KOPT-K1 (cell line): ENCODE measurements around the gene AKTIP.

Source experiments
- H3K27ac ChIP-seq: fragments of 200-600 bp; sonication (generic); 2 replicates; pipeline ENCODE4 v1.5.1; 2016; ENCODE audit warnings: antibody characterized with exemption, mild to moderate bottlenecking, low read depth, low read length; ENCODE audit not compliant: poor library complexity, severe bottlenecking
- H3K36me3 ChIP-seq: fragments of 200-600 bp; sonication (generic); 2 replicates; pipeline ENCODE4 v1.5.1; 2017; ENCODE audit warnings: antibody characterized with exemption, mild to moderate bottlenecking, low read length, moderate library complexity; ENCODE audit not compliant: insufficient read depth
- H3K9me3 ChIP-seq: fragments of 200-600 bp; sonication (generic); 2 replicates; pipeline ENCODE4 v1.5.1; 2017; ENCODE audit warnings: antibody characterized with exemption, low read length, mild to moderate bottlenecking; ENCODE audit not compliant: insufficient read depth, poor library complexity, severe bottlenecking

AKTIP gene

GRCh38 chr16:53476867-53477266 is 26.1 kb downstream of the AKTIP start:
- Histone ChIP-seq H3K27ac (no peak overlapping the region), H3K9me3 (no peaks in the 10 kb centered on the region), H3K36me3 (peaks cover 94% of the 10 kb centered on the region)

GRCh38 chr16:53465606-53466280 is 37.3 kb downstream of the AKTIP start:
- Histone ChIP-seq H3K36me3 (peaks cover 99% of the 10 kb centered on the region), H3K27ac (no peak overlapping the region), H3K9me3 (no peaks in the 10 kb centered on the region)

GRCh38 chr16:53458635-53459034 is 44.4 kb downstream of the AKTIP start:
- Histone ChIP-seq H3K27ac (peak overlapping the region; percentile 64), H3K36me3 (peaks cover 75% of the 10 kb centered on the region), H3K9me3 (no peaks in the 10 kb centered on the region)

- peak overlapping the region; percentile 64 for H3K27ac ChIP-seq
- H3K9me3 ChIP-seq: no peaks in the 10 kb centered on the region
- peaks cover 75% of the 10 kb centered on the region for H3K36me3 ChIP-seq
Measured at GRCh38 chr16:53457670-53458069, 45.3 kb downstream of the AKTIP start.

GRCh38 chr16:53456625-53457024 is 46.4 kb downstream of the AKTIP start:
- peaks cover 74% of the 10 kb centered on the region for H3K36me3 ChIP-seq
- H3K9me3 ChIP-seq: no peaks in the 10 kb centered on the region
- H3K27ac ChIP-seq: peak overlapping the region; percentile 64

- no peaks in the 10 kb centered on the region for H3K9me3 ChIP-seq
- no peak overlapping the region for H3K27ac ChIP-seq
- peaks cover 70% of the 10 kb centered on the region for H3K36me3 ChIP-seq
Measured at GRCh38 chr16:53453928-53454327, 49.1 kb downstream of the AKTIP start.

GRCh38 chr16:53449816-53450517 is 53.0 kb downstream of the AKTIP start:
- H3K27ac ChIP-seq: no peak overlapping the region
- no peaks in the 10 kb centered on the region for H3K9me3 ChIP-seq
- peaks cover 92% of the 10 kb centered on the region for H3K36me3 ChIP-seq

- Histone ChIP-seq H3K27ac (no peak overlapping the region), H3K36me3 (peaks cover 96% of the 10 kb centered on the region), H3K9me3 (no peaks in the 10 kb centered on the region)
Measured at GRCh38 chr16:53446090-53446489, 56.9 kb downstream of the AKTIP start.

GRCh38 chr16:53445534-53445933 is 57.5 kb downstream of the AKTIP start:
- no peak overlapping the region for H3K27ac ChIP-seq
- peaks cover 99% of the 10 kb centered on the region for H3K36me3 ChIP-seq
- no peaks in the 10 kb centered on the region for H3K9me3 ChIP-seq
